HG03432 (cell line): ENCODE results near the gene SIGLEC11.
"Not testable (repeated sequence)": the region's sequence is repeated elsewhere in the genome, so short reads cannot be mapped to it uniquely, and the experiment has no call there.

Experiments
- ATAC-seq: cut with Tn5 transposase; IDR thresholded peaks from one replicate; pipeline ENCODE4 v1.9.1; 2021; ENCODE audit warnings: mild to moderate bottlenecking, moderate library complexity; ENCODE audit not compliant: unreplicated experiment

The SIGLEC11 gene

GRCh38 chr19:49983645-49984229 is 22.8 kb upstream of the SIGLEC11 start:
- no peak for ATAC-seq

- no peak for ATAC-seq
These were observed 20.9 kb upstream of the SIGLEC11 start for GRCh38 chr19:49981603-49982593.

GRCh38 chr19:49978324-49978723 is 17.4 kb upstream of the SIGLEC11 start:
- no peak for ATAC-seq

GRCh38 chr19:49977881-49978280 is 16.9 kb upstream of the SIGLEC11 start:
- ATAC-seq = no peak

GRCh38 chr19:49977076-49977475 is 16.1 kb upstream of the SIGLEC11 start:
- ATAC-seq = no peak

- ATAC-seq = no peak
These were observed 15.5 kb upstream of the SIGLEC11 start for GRCh38 chr19:49976496-49976895.

- ATAC-seq = no peak
These were observed 14.1 kb upstream of the SIGLEC11 start for GRCh38 chr19:49975051-49975450.

- ATAC-seq = no peak
These were observed 13.0 kb upstream of the SIGLEC11 start for GRCh38 chr19:49973987-49974386.

GRCh38 chr19:49972841-49973240 is 11.9 kb upstream of the SIGLEC11 start:
- ATAC-seq = no peak

GRCh38 chr19:49971991-49972411 is 11.0 kb upstream of the SIGLEC11 start:
- no peak for ATAC-seq

- ATAC-seq = not testable (repeated sequence)
These were observed 8.4 kb upstream of the SIGLEC11 start for GRCh38 chr19:49969355-49969754.

- no peak for ATAC-seq
These were observed 7.4 kb upstream of the SIGLEC11 start for GRCh38 chr19:49968279-49968922.

- not testable (repeated sequence) for ATAC-seq
These were observed 1.1 kb downstream of the SIGLEC11 start for GRCh38 chr19:49959892-49960291.

GRCh38 chr19:49958596-49958995 is 2.4 kb downstream of the SIGLEC11 start:
- ATAC-seq = not testable (repeated sequence)

GRCh38 chr19:49958144-49958543 is 2.8 kb downstream of the SIGLEC11 start:
- ATAC-seq = not testable (repeated sequence)

GRCh38 chr19:49957262-49957915 is 3.6 kb downstream of the SIGLEC11 start:
- no peak for ATAC-seq

GRCh38 chr19:49956115-49956495 is 4.9 kb downstream of the SIGLEC11 start:
- ATAC-seq = no peak

- no peak for ATAC-seq
These were observed 6.0 kb downstream of the SIGLEC11 start for GRCh38 chr19:49954933-49955332.

- no peak for ATAC-seq
These were observed 6.7 kb downstream of the SIGLEC11 start for GRCh38 chr19:49954092-49954829.

- ATAC-seq = no peak
These were observed 7.6 kb downstream of the SIGLEC11 start for GRCh38 chr19:49953416-49953815.
